Thyroid gland (tissue), 4 donors: Measurements from ENCODE around the gene SYDE2. TPM values are rescaled to one million over a fixed set of nuclear protein-coding genes. Genes with fewer than 3 reads are reported as not detected.

Source experiments
- DNase-seq, 2 donors: peaks; one replicate each; pipeline ENCODE4 v3.0.0-alpha.2; 2019
- H3K27ac ChIP-seq, 3 donors: fragments of 200-600 bp; sonication (generic); 1 replicate in 2 of 3; 2 replicates in 1 of 3; pipeline ENCODE4 v1.5.1; 2016 to 2019; ENCODE audit warnings: mild to moderate bottlenecking in 1 of 3, moderate library complexity in 1 of 3
- H3K27me3 ChIP-seq: fragments of 200-600 bp; sonication (generic); one replicate; pipeline ENCODE4 v1.5.1; 2019
- H3K36me3 ChIP-seq, 2 donors: fragments of 200-600 bp; sonication (generic); one replicate each; pipeline ENCODE4 v1.5.1; 2016 to 2019
- H3K4me1 ChIP-seq, 2 donors: fragments of 200-600 bp; sonication (generic); one replicate each; pipeline ENCODE4 v1.5.1; 2017 to 2019
- H3K4me3 ChIP-seq, 3 donors: fragments of 200-600 bp; sonication (generic); replicated peaks in 1 of 3; 1 replicate in 2 of 3; 2 replicates in 1 of 3; pipeline ENCODE4 v1.5.1; 2016; ENCODE audit warnings: mild to moderate bottlenecking in 1 of 3
- H3K9me3 ChIP-seq: fragments of 200-600 bp; sonication (generic); one replicate; pipeline ENCODE4 v1.5.1; 2017
- CTCF ChIP-seq, 6 experiments: fragments of 200-600 bp in 3 of 6; fragments of 450-650 bp in 3 of 6; sonication (generic) in 3 of 6; IDR thresholded peaks; one replicate each; pipeline ENCODE4 v1.5.1; 2016 to 2019; ENCODE audit warnings: antibody characterized with exemption in 6 of 6, mild to moderate bottlenecking in 2 of 6, inconsistent platforms in 1 of 6, moderate library complexity in 1 of 6
- POLR2A ChIP-seq, 2 donors: fragments of 450-650 bp; IDR thresholded peaks; one replicate each; pipeline ENCODE4 v1.6.1; 2017; ENCODE audit warnings: antibody characterized with exemption in 2 of 2, mild to moderate bottlenecking in 2 of 2, moderate library complexity in 1 of 2
- WGBS, 2 donors: methylation state at CpG; one replicate each; pipeline ENCODE4 v1.1.5; 2017; 5-methylcytosine and 5-hydroxymethylcytosine counted together
- intact Hi-C: fragments of 100-400 bp; cut with DNase I; formaldehyde crosslinking; loops from one replicate; pipeline ENCODE4 v1.15.1; 2023
- total RNA-seq, 4 donors: library from RNA; depleted of rRNA; stranded (reverse); fragments of >200 nt; gene quantifications; one replicate each; pipeline ENCODE4 v1.2.3, GENCODE V29; 2016

Gene SYDE2
- total RNA-seq, 4 donors from 2014 or later: 15.2 to 30.8 (median 20.5) TPM

- Histone ChIP-seq H3K27me3 (no peaks in the 10 kb centered on the region), H3K9me3 (no peaks in the 10 kb centered on the region), H3K27ac (no peak overlapping the region), H3K4me3 (no peak overlapping the region), H3K4me1 (no peaks in the 10 kb centered on the region), H3K36me3 (peaks cover 0 to 5% of the 10 kb centered on the region in 2 donors)
- no peak for DNase-seq
- 87 to 100% methylated on average over 2 of the region's 2 CpGs for WGBS, 2 donors
- no peak for TF ChIP-seq CTCF (IDR thresholded peaks at IDR 0.05)
- no peak for TF ChIP-seq POLR2A (IDR thresholded peaks at IDR 0.05)
- intact Hi-C loops: no loop called here
These were observed 19.9 kb downstream of the SYDE2 start for GRCh38 chr1:85180869-85181268.

- H3K9me3 ChIP-seq: no peaks in the 10 kb centered on the region
- 57 to 67% methylated on average over 2 of the region's 2 CpGs for WGBS, 2 donors
- intact Hi-C loops: no loop called here
- no peak overlapping the region for H3K4me3 ChIP-seq
- no peak for DNase-seq
- TF ChIP-seq CTCF (IDR thresholded peaks at IDR 0.05) (no peak), POLR2A (IDR thresholded peaks at IDR 0.05) (no peak)
- no peaks in the 10 kb centered on the region for H3K27me3 ChIP-seq
- H3K4me1 ChIP-seq: no peaks in the 10 kb centered on the region
- H3K36me3 ChIP-seq: peaks cover 0 to 5% of the 10 kb centered on the region in 2 donors
- no peak overlapping the region for H3K27ac ChIP-seq
These were observed 21.3 kb downstream of the SYDE2 start for GRCh38 chr1:85179522-85179921.

GRCh38 chr1:85178396-85178795 is 22.4 kb downstream of the SYDE2 start:
- no peaks in the 10 kb centered on the region for H3K27me3 ChIP-seq
- TF ChIP-seq POLR2A (IDR thresholded peaks at IDR 0.05): no peak
- no peak for TF ChIP-seq CTCF (IDR thresholded peaks at IDR 0.05)
- no peak for DNase-seq
- H3K4me1 ChIP-seq: no peaks in the 10 kb centered on the region
- intact Hi-C loops: no loop called here
- H3K27ac ChIP-seq: no peak overlapping the region
- no peak overlapping the region for H3K4me3 ChIP-seq
- WGBS, 2 donors: 97 to 98% methylated on average over 2 of the region's 2 CpGs
- H3K36me3 ChIP-seq: peaks cover 0 to 5% of the 10 kb centered on the region in 2 donors
- no peaks in the 10 kb centered on the region for H3K9me3 ChIP-seq

- intact Hi-C loops: no loop called here
- 93 to 94% methylated on average over 1 of the region's 1 CpG for WGBS, 2 donors
- no peaks in the 10 kb centered on the region for H3K9me3 ChIP-seq
- no peak overlapping the region for H3K27ac ChIP-seq
- no peak for DNase-seq
- H3K36me3 ChIP-seq: no peaks in the 10 kb centered on the region
- no peaks in the 10 kb centered on the region for H3K27me3 ChIP-seq
- no peak overlapping the region for H3K4me3 ChIP-seq
- no peak for TF ChIP-seq CTCF (IDR thresholded peaks at IDR 0.05)
- no peak for TF ChIP-seq POLR2A (IDR thresholded peaks at IDR 0.05)
- no peaks in the 10 kb centered on the region for H3K4me1 ChIP-seq
These were observed 26.3 kb downstream of the SYDE2 start for GRCh38 chr1:85174503-85174902.

- Histone ChIP-seq H3K36me3 (no peaks in the 10 kb centered on the region), H3K27ac (no peak overlapping the region), H3K4me3 (no peak overlapping the region), H3K9me3 (no peaks in the 10 kb centered on the region), H3K27me3 (no peaks in the 10 kb centered on the region), H3K4me1 (no peaks in the 10 kb centered on the region)
- DNase-seq: peak; percentile 55 to 59
- WGBS, 2 donors: 41 to 73% methylated on average over 4 of the region's 4 CpGs
- intact Hi-C loops: no loop called here
- TF ChIP-seq POLR2A (IDR thresholded peaks at IDR 0.05): no peak
These were observed 28.0 kb downstream of the SYDE2 start for GRCh38 chr1:85172684-85173337.
